K562 (cell line): ENCODE data around the gene UCHL5. TPM values are rescaled to one million over a fixed set of nuclear protein-coding genes. Genes with fewer than 3 reads are reported as not detected.

Experiments used
- ATAC-seq: fragments of 200-7000 bp; cut with Tn5 transposase; 3 replicates; pipeline ENCODE4 v1.9.1; 2020; ENCODE audit warnings: moderate library complexity
- BruUV-seq: library from RNA; stranded (reverse); fragments of 400-500 nt; replicated peaks from 2 replicates; lab custom pipeline; 2021; lab: Mats Ljungman, UMichigan
- CTCF ChIA-PET: fragments of 300-600 bp; formaldehyde crosslinking; extraction: SDS; loops from one replicate; lab custom pipeline; 2021; ENCODE audit warnings: low intra/inter-chr PET ratio; lab: Yijun Ruan, JAX
- POLR2A ChIA-PET: fragments of 300-600, 350-650 bp; sonication (Branson Sonifier 250); formaldehyde crosslinking; extraction: SDS; loops from one replicate; lab custom pipeline; 2021; ENCODE audit warnings: antibody characterized with exemption, inconsistent platforms; lab: Yijun Ruan, JAX
- DNase-seq, 4 experiments: peaks; one replicate each; pipeline versions ENCODE4 v3.0.0 to v3.0.0-alpha.2; 2011 to 2018; ENCODE audit warnings: low spot score in 3 of 4, mixed read lengths in 3 of 4; ENCODE audit errors: extremely low read depth in 1 of 4
- FAIRE-seq: peaks from 2 replicates; lab custom pipeline; 2011; peaks lifted over from hg19 to GRCh38; lab: Jason Lieb, UNC
- H2AFZ ChIP-seq: 2 replicates; pipeline ENCODE4 v1.6.0; 2011; ENCODE audit warnings: low read depth, low read length, control low read depth, inconsistent platforms
- H3K27ac ChIP-seq: fragments of 200-600 bp; 3 replicates; pipeline ENCODE4 v1.8.0; 2011; ENCODE audit warnings: low read depth, mild to moderate bottlenecking, control low read depth, inconsistent platforms, low read length, moderate library complexity, mixed read lengths; ENCODE audit errors: extremely low read depth
- H3K27me3 ChIP-seq, 2 experiments: fragments of 300-600 bp in 1 of 2; 2 replicates in 1 of 2; 3 replicates in 1 of 2; pipeline versions ENCODE4 v1.6.0 to v1.8.0; 2011; ENCODE audit warnings: inconsistent platforms in 2 of 2, low read length in 2 of 2, mild to moderate bottlenecking in 1 of 2, mixed read lengths in 1 of 2, moderate library complexity in 1 of 2; ENCODE audit not compliant: control insufficient read depth in 2 of 2, insufficient read depth in 2 of 2
- H3K36me3 ChIP-seq: fragments of 300-600 bp; 3 replicates; pipeline ENCODE4 v1.8.0; 2011; ENCODE audit warnings: mild to moderate bottlenecking, low read length, inconsistent platforms; ENCODE audit not compliant: control insufficient read depth, insufficient read depth
- H3K4me1 ChIP-seq, 2 experiments: fragments of 200-600 bp in 1 of 2; replicated peaks in 1 of 2; 2 replicates in 1 of 2; 3 replicates in 1 of 2; pipeline versions ENCODE4 v1.5.1 to v1.8.0; 2011; ENCODE audit warnings: inconsistent platforms in 2 of 2, low read length in 2 of 2, mild to moderate bottlenecking in 1 of 2, mixed read lengths in 1 of 2, moderate library complexity in 1 of 2; ENCODE audit not compliant: control insufficient read depth in 2 of 2, insufficient read depth in 2 of 2
- H3K4me2 ChIP-seq: 2 replicates; pipeline ENCODE4 v1.6.1; 2011; ENCODE audit warnings: low read length, control low read depth, inconsistent platforms, mixed read lengths; ENCODE audit not compliant: insufficient read depth
- H3K4me3 ChIP-seq: fragments of 200-600 bp; sonication (generic), shearing (Covaris generic); 2 replicates; pipeline ENCODE4 v1.5.1; 2016; ENCODE audit warnings: control low read depth, inconsistent platforms
- H3K79me2 ChIP-seq: fragments of 200-600 bp; 3 replicates; pipeline ENCODE4 v1.8.0; 2011; ENCODE audit warnings: low read length, inconsistent platforms; ENCODE audit not compliant: control insufficient read depth, insufficient read depth
- H3K9ac ChIP-seq, 2 experiments: 2 replicates each; pipeline versions ENCODE4 v1.6.0 to v1.6.1; 2011; ENCODE audit warnings: low read depth in 2 of 2, low read length in 2 of 2, control low read depth in 1 of 2, inconsistent platforms in 1 of 2, mild to moderate bottlenecking in 1 of 2, mixed read lengths in 1 of 2; ENCODE audit not compliant: insufficient read depth in 1 of 2
- H3K9me1 ChIP-seq: one replicate; pipeline ENCODE4 v1.6.0; 2011; ENCODE audit warnings: inconsistent platforms, mild to moderate bottlenecking, low read length, moderate library complexity; ENCODE audit not compliant: control insufficient read depth, insufficient read depth
- H3K9me3 ChIP-seq: replicated peaks from 2 replicates; pipeline ENCODE4 v1.5.1; 2011; ENCODE audit warnings: low read depth, low read length, inconsistent platforms; ENCODE audit not compliant: control insufficient read depth, insufficient read depth
- H4K20me1 ChIP-seq: replicated peaks from 2 replicates; pipeline ENCODE4 v1.6.1; 2011; ENCODE audit warnings: low read length, inconsistent platforms, mixed read lengths; ENCODE audit not compliant: control insufficient read depth, insufficient read depth
- ARID1B ChIP-seq: fragments of 450-650 bp; IDR thresholded peaks from 2 replicates; pipeline ENCODE4 v1.6.1; 2016; ENCODE audit warnings: antibody characterized with exemption, mild to moderate bottlenecking, inconsistent platforms
- EGR1 ChIP-seq: fragments of 450-650 bp; conservative IDR thresholded peaks from 2 replicates; pipeline ENCODE4 v1.6.1; 2017; ENCODE audit warnings: mild to moderate bottlenecking
- HMGXB4 ChIP-seq: sonication (generic); formaldehyde crosslinking; IDR thresholded peaks from 2 replicates; pipeline ENCODE4 v1.8.1; 2023; ENCODE audit warnings: mild to moderate bottlenecking, missing genetic modification reagents
- MTA3 ChIP-seq: fragments of 450-650 bp; formaldehyde crosslinking; IDR thresholded peaks from 2 replicates; pipeline ENCODE4 v1.6.1; 2017; ENCODE audit warnings: mild to moderate bottlenecking, borderline replicate concordance
- RUNX1 ChIP-seq: sonication (generic); IDR thresholded peaks from 2 replicates; pipeline ENCODE4 v1.6.1; 2016; ENCODE audit warnings: antibody characterized with exemption, low read depth
- TBP ChIP-seq: optimal IDR thresholded peaks from 2 replicates; pipeline ENCODE3; 2011; ENCODE audit warnings: low read depth, low read length, improper control_type of control experiment
- TGIF2 ChIP-seq: sonication (generic); formaldehyde crosslinking; IDR thresholded peaks from 2 replicates; pipeline ENCODE4 v1.8.1; 2022; ENCODE audit warnings: mild to moderate bottlenecking, missing genetic modification reagents, moderate library complexity
- THRA ChIP-seq: fragments of 450-650 bp; IDR thresholded peaks from 2 replicates; pipeline ENCODE4 v1.6.1; 2017; ENCODE audit warnings: mild to moderate bottlenecking, moderate library complexity
- TOE1 ChIP-seq, 2 experiments: fragments of 450-650 bp in 1 of 2; sonication (generic) in 1 of 2; formaldehyde crosslinking in 1 of 2; IDR thresholded peaks; 2 replicates each; pipeline versions ENCODE4 v1.7.1 to v1.8.0; 2016 to 2022; ENCODE audit warnings: borderline replicate concordance in 2 of 2, mild to moderate bottlenecking in 2 of 2, antibody characterized with exemption in 1 of 2, inconsistent platforms in 1 of 2, low read depth in 1 of 2, missing genetic modification reagents in 1 of 2, moderate library complexity in 1 of 2
- VEZF1 ChIP-seq: fragments of 200-800 bp; sonication (Bioruptor generic); IDR thresholded peaks from 2 replicates; pipeline ENCODE4 v1.6.1; 2017; ENCODE audit warnings: missing genetic modification characterization, missing compliant biosample characterization
- ZKSCAN8 ChIP-seq: fragments of 200-800 bp; sonication (Bioruptor generic); IDR thresholded peaks from 2 replicates; pipeline ENCODE4 v1.6.1; 2016; ENCODE audit warnings: missing genetic modification characterization, missing compliant biosample characterization
- ZNF384 ChIP-seq: IDR thresholded peaks from 2 replicates; pipeline ENCODE4 v1.6.1; 2012; ENCODE audit warnings: low read depth, low read length, improper control_type of control experiment
- ZNF699 ChIP-seq: fragments of 250-450 bp; sonication (Bioruptor Pico); IDR thresholded peaks from 2 replicates; pipeline ENCODE4 v1.8.0; 2021; ENCODE audit warnings: mild to moderate bottlenecking, moderate library complexity; ENCODE audit not compliant: insufficient replicate concordance
- ZNF780A ChIP-seq: fragments of 250-450 bp; sonication (Bioruptor Pico); IDR thresholded peaks from 2 replicates; pipeline ENCODE4 v1.5.0; 2021; ENCODE audit warnings: mild to moderate bottlenecking
- ZSCAN29 ChIP-seq: fragments of 450-650 bp; IDR thresholded peaks from 2 replicates; pipeline ENCODE4 v1.6.1; 2017
- WGBS: fragments of 100-300 bp; shearing (Covaris generic); methylation state at CpG from one replicate; pipeline ENCODE4 v1.1.6; 2016; ENCODE audit warnings: low coverage, mixed read lengths; ENCODE audit not compliant: insufficient coverage; ENCODE audit errors: missing lambda C conversion rate; 5-methylcytosine and 5-hydroxymethylcytosine counted together
- in situ Hi-C: fragments of 300-500 bp; cut with MboI; formaldehyde crosslinking; loops from 4 replicates; pipeline ENCODE4 v1.15.0; 2018; ENCODE audit warnings: inconsistent platforms, mixed read lengths
- intact Hi-C: fragments of 100-400 bp; cut with micrococcal nuclease; formaldehyde crosslinking; loops from 2 replicates; pipeline ENCODE4 v1.14.2; 2022
- polyA plus RNA-seq, 8 experiments: library from polyadenylated mRNA; depleted of rRNA in 4 of 8; stranded (reverse) in 5 of 8; unstranded in 3 of 8; fragments of >200 nt; fragmentation: Nextera tagmentation in 2 of 8; fragmentation: Illumina TruSeq in 1 of 8; extraction: Ambion mirVana in 2 of 8; extraction: Trizol in 1 of 8; gene quantifications; 2 replicates each; pipeline versions ENCODE4 v1.2.1 to v1.2.3, GENCODE V29; 2011 to 2014; ENCODE audit warnings: inconsistent platforms in 1 of 8, missing spikeins in 1 of 8
- total RNA-seq, 7 experiments: library from RNA; depleted of rRNA in 6 of 7; stranded (reverse); fragments of >200 nt in 6 of 7; fragmentation: Illumina TruSeq in 2 of 7; extraction: Trizol in 2 of 7; gene quantifications; 2 replicates each; pipeline versions ENCODE4 v1.2.1 to v1.2.3, GENCODE V29; 2011 to 2021; ENCODE audit warnings: low replicate concordance in 1 of 7

Gene UCHL5
- total and polyA plus RNA-seq, 9 of the 15 experiments (the other 6 are each of a cell fraction or from before 2014, with no cell fraction given), result 61.0 to 206 (median 122) TPM

GRCh38 chr1:193060406-193060805 is 1.2 kb upstream of the UCHL5 start:
- ChIA-PET POLR2A (interaction anchor here (0.6 to 1.5 kb wide), 7 partner anchors 9 to 249 kb away, joined by 3 to 5 read pairs (median 3); no protein-coding TSS in a partner anchor), CTCF (no interaction called here)
- in situ Hi-C loops (no loop called here), intact Hi-C loops (no loop called here)
- DNase-seq, result peak in 1 of 4 experiments; percentile 34
- BruUV-seq, result TSS peak; percentile 41
- H3K36me3 ChIP-seq, result peaks cover 35% of the 10 kb centered on the region
- WGBS, result 1% methylated on average over 4 of the region's 4 CpGs
- peak overlapping the region; percentile 76 to 96; a peak in 3 of 4 replicates for H3K9ac ChIP-seq
- no peaks in the 10 kb centered on the region for H3K27me3 ChIP-seq
- no peak for FAIRE-seq
- H3K4me2 ChIP-seq, result peak overlapping the region; percentile 100
- 0 out of 2 replicates have a peak overlapping the region, but pooled peaks have one; percentile 84 for H2AFZ ChIP-seq
- no peaks in the 10 kb centered on the region for H3K9me3 ChIP-seq
- H3K27ac ChIP-seq, result peak overlapping the region; percentile 94
- peaks cover 6 to 17% of the 10 kb centered on the region in 2 experiments; a peak in 3 of 5 replicates for H3K4me1 ChIP-seq
- peak overlapping the region; percentile 81 for H3K4me3 ChIP-seq
- H3K79me2 ChIP-seq, result peaks cover 98% of the 10 kb centered on the region
- no peaks in the 10 kb centered on the region for H3K9me1 ChIP-seq
- H4K20me1 ChIP-seq, result peaks cover 4% of the 10 kb centered on the region
- TF ChIP-seq ZNF384 (no peak), MTA3 (no peak), TGIF2 (CRISPR knock-in tag) (0 out of 2 replicates have a peak, but pooled peaks have one; percentile 3), ZKSCAN8 (no peak), RUNX1 (no peak), ARID1B (no peak), ZNF780A (CRISPR knock-in tag) (no peak), EGR1 (no peak), THRA (no peak), TOE1 (IDR thresholded peaks at IDR 0.05; ENCODE audit: borderline replicate concordance) (no peak), TOE1 (CRISPR knock-in tag; IDR thresholded peaks at IDR 0.05; ENCODE audit: borderline replicate concordance, low read depth) (no peak), ZSCAN29 (no peak), VEZF1 (CRISPR knock-in tag) (peak; percentile 27; the same call in 1 of the 2 replicates), HMGXB4 (no peak), ZNF699 (CRISPR knock-in tag) (no peak), TBP (no peak)
- TF ChIP-seq, all 486 proteins: peak for 2
- ATAC-seq, result no peak
